PC-3 (cell line): ENCODE data around the gene B4GALT7. TPM values are rescaled to one million over a fixed set of nuclear protein-coding genes. Genes with fewer than 3 reads are reported as not detected.
"Not testable (repeated sequence)": the region's sequence is repeated elsewhere in the genome, so short reads cannot be mapped to it uniquely, and the experiment has no call there.

Experiments
- ATAC-seq: fragments of 200-7000 bp; cut with Tn5 transposase; 2 replicates; pipeline ENCODE4 v1.9.1; 2020; ENCODE audit warnings: mild to moderate bottlenecking, moderate library complexity
- BruUV-seq: library from RNA; stranded (reverse); fragments of 400-500 nt; replicated peaks from 2 replicates; lab custom pipeline; 2021; lab: Mats Ljungman, UMichigan
- CTCF ChIA-PET: fragments of 300-600 bp; sonication (Branson Sonifier 250); formaldehyde crosslinking; loops from one replicate; lab custom pipeline; 2022; ENCODE audit warnings: antibody characterized with exemption; lab: Charles Lee
- POLR2A ChIA-PET: fragments of 300-600 bp; sonication (Branson Sonifier 250); formaldehyde crosslinking; loops from one replicate; lab custom pipeline; 2022; ENCODE audit warnings: antibody characterized with exemption; ENCODE audit not compliant: unreplicated experiment; lab: Charles Lee
- DNase-seq: peaks from one replicate; pipeline ENCODE4 v3.0.0-alpha.2; 2015
- H2AFZ ChIP-seq: fragments of 300-600 bp; sonication (generic); 2 replicates; pipeline ENCODE4 v1.6.0; 2016; ENCODE audit warnings: antibody characterized with exemption, low read length
- H3F3A ChIP-seq: fragments of 300-600 bp; sonication (generic); one replicate; pipeline ENCODE4 v1.6.0; 2017; ENCODE audit warnings: antibody characterized with exemption, low read length, control low read depth, mild to moderate bottlenecking; ENCODE audit not compliant: unreplicated experiment
- H3K27ac ChIP-seq: fragments of 300-600 bp; sonication (generic); 2 replicates; pipeline ENCODE4 v1.5.1; 2016; ENCODE audit warnings: mild to moderate bottlenecking, low read length
- H3K27me3 ChIP-seq: fragments of 300-600 bp; sonication (generic); 2 replicates; pipeline ENCODE4 v1.6.1; 2016; ENCODE audit warnings: low read length, mixed read lengths
- H3K36me3 ChIP-seq: fragments of 300-600 bp; sonication (generic); 2 replicates; pipeline ENCODE4 v1.6.1; 2016; ENCODE audit warnings: low read depth, mixed run types, low read length, mixed read lengths
- H3K4me1 ChIP-seq: fragments of 300-600 bp; sonication (generic); 2 replicates; pipeline ENCODE4 v1.5.1; 2016; ENCODE audit warnings: low read length; ENCODE audit not compliant: insufficient read depth
- H3K4me2 ChIP-seq: fragments of 300-600 bp; sonication (generic); 2 replicates; pipeline ENCODE4 v1.6.0; 2016; ENCODE audit warnings: low read length
- H3K4me3 ChIP-seq: fragments of 300-600 bp; sonication (generic); 2 replicates; pipeline ENCODE4 v1.5.1; 2016; ENCODE audit warnings: mild to moderate bottlenecking, low read length, mixed read lengths
- H3K79me2 ChIP-seq: fragments of 300-600 bp; sonication (generic); 2 replicates; pipeline ENCODE4 v1.6.1; 2017; ENCODE audit warnings: low read length, mixed read lengths
- H3K9ac ChIP-seq: fragments of 300-600 bp; sonication (generic); 2 replicates; pipeline ENCODE4 v1.6.0; 2016; ENCODE audit warnings: mild to moderate bottlenecking, low read length
- H3K9me2 ChIP-seq: fragments of 300-600 bp; sonication (generic); replicated peaks from 2 replicates; pipeline ENCODE4 v1.6.1; 2016; ENCODE audit warnings: mixed run types, low read length, mixed read lengths
- H3K9me3 ChIP-seq: fragments of 300-600 bp; sonication (generic); 2 replicates; pipeline ENCODE4 v1.6.1; 2016; ENCODE audit warnings: low read length, mixed read lengths
- H4K20me1 ChIP-seq: fragments of 300-600 bp; sonication (generic); 2 replicates; pipeline ENCODE4 v1.6.1; 2016; ENCODE audit warnings: low read length, mixed read lengths
- EZH2 ChIP-seq: fragments of 300-600 bp; sonication (generic); IDR thresholded peaks from one replicate; pipeline ENCODE4 v1.6.1; 2017; ENCODE audit warnings: antibody characterized with exemption, mild to moderate bottlenecking, low read length; ENCODE audit not compliant: unreplicated experiment
- EZH2phosphoT487 ChIP-seq: fragments of 300-600 bp; sonication (generic); IDR thresholded peaks from 2 replicates; pipeline ENCODE4 v1.6.1; 2018; ENCODE audit warnings: mild to moderate bottlenecking, antibody characterized with exemption, low read length, borderline replicate concordance
- intact Hi-C: fragments of 100-400 bp; cut with micrococcal nuclease; formaldehyde crosslinking; loops from 2 replicates; pipeline ENCODE4 v1.9.0; 2023
- total RNA-seq: library from RNA; depleted of rRNA; stranded (reverse); fragments of >200 nt; gene quantifications from 2 replicates; pipeline ENCODE4 v1.2.3, GENCODE V29; 2014
- TF ChIP-seq, protein P1 (sequence below): fragments of 300-600 bp; sonication (generic); conservative IDR thresholded peaks from 2 replicates; pipeline ENCODE4 v1.5.1; 2017; ENCODE audit warnings: antibody characterized with exemption, low read depth, mild to moderate bottlenecking, low read length

Gene B4GALT7
- total RNA-seq, 1 experiment from 2014 or later = 33.8 TPM

DNA sequence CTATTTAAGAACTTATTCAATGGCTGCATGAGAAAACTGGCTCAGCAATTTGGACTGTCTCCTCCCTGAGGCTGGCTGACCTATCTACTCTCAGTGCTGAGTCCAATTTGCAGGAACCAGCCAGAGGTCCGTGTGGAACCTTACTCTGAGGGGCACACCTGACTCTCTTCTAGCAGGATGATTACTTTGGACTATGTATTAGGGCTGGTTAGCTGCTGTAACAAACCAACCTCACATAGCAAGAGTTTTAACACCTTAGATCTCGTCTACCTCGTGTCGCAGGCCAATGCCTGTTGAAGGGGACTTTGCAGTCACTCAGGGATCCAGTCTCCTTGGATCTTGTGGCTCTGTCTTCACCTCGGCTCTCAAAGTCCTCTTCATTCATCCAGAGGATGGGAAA is 42.1 kb upstream of the B4GALT7 start:
- BruUV-seq = no TSS peak
- H3K27ac ChIP-seq = no peak overlapping the region

DNA sequence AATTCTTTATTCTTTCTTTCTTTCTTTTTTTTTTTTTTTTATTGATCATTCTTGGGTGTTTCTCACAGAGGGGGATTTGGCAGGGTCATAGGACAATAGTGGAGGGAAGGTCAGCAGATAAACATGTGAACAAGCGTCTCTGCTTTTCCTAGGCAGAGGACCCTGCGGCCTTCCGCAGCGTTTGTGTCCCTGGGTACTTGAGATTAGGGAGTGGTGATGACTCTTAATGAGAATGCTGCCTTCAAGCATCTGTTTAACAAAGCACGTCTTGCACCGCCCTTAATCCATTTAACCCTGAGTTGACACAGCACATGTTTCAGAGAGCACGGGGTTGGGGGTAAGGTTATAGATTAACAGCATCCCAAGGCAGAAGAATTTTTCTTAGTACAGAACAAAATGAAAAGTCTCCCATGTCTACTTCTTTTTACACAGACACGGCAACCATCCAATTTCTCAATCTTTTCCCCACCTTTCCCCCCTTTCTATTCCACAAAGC is 40.4 kb upstream of the B4GALT7 start:
- H3K9me3 ChIP-seq, H3K4me2 ChIP-seq, H3K9me2 ChIP-seq, H2AFZ ChIP-seq, H3K36me3 ChIP-seq, H4K20me1 ChIP-seq, H3K4me3 ChIP-seq, H3K9ac ChIP-seq, H3K79me2 ChIP-seq, H3K27ac ChIP-seq, intact Hi-C loops, POLR2A ChIA-PET, BruUV-seq, H3K27me3 ChIP-seq, ATAC-seq, H3F3A ChIP-seq, H3K4me1 ChIP-seq, DNase-seq, CTCF ChIA-PET: not testable (repeated sequence)

More for the DNA sequence above, 42.1 kb upstream of the B4GALT7 start:
- Histone ChIP-seq H2AFZ (no peak overlapping the region), H4K20me1 (peaks cover 2% of the 10 kb centered on the region; the same call in 1 of the 2 replicates), H3K9me2 (no peaks in the 10 kb centered on the region), H3K9ac (no peak overlapping the region), H3K36me3 (no peaks in the 10 kb centered on the region), H3K4me2 (no peak overlapping the region), H3K4me1 (peaks cover 12% of the 10 kb centered on the region), H3K4me3 (no peak overlapping the region), H3K9me3 (no peaks in the 10 kb centered on the region), H3K27me3 (no peaks in the 10 kb centered on the region), H3K79me2 (peaks cover 18% of the 10 kb centered on the region), H3F3A (no peaks in the 10 kb centered on the region)
- CTCF ChIA-PET = no interaction called here
- no peak for ATAC-seq
- POLR2A ChIA-PET = no interaction called here
- no peak for TF ChIP-seq EZH2phosphoT487
- no peak for TF ChIP-seq EZH2
- intact Hi-C loops = no loop called here
- no peak for DNase-seq

DNA sequence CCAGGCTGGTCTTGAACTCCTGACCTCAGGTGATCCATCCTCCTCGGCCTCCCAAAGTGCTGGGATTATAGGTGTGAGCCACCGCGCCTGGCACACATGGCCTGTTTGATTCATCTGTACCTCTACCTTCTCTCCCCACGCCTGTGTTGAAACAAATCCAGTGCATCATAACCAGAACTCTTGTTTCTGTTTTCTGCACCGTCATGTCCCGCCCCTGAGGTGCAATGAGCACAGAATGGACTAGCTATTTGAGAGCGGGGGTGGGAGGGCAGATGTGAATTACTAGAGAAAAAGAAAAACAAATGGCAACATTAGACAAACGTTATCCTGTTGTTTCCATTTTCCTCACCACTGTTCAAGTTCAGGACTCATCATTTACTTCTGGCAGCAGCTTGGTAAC is 34.9 kb upstream of the B4GALT7 start:
- ATAC-seq (no peak), DNase-seq (no peak)
- no peaks in the 10 kb centered on the region for H3K36me3 ChIP-seq
- H3K9me3 ChIP-seq = no peaks in the 10 kb centered on the region
- ChIA-PET CTCF (no interaction called here), POLR2A (no interaction called here)
- no peaks in the 10 kb centered on the region for H3K4me1 ChIP-seq
- no peak overlapping the region for H3K9ac ChIP-seq
- intact Hi-C loops = no loop called here
- H3K27me3 ChIP-seq = no peaks in the 10 kb centered on the region
- H3K27ac ChIP-seq = no peak overlapping the region
- H2AFZ ChIP-seq = no peak overlapping the region
- no peaks in the 10 kb centered on the region for H3K9me2 ChIP-seq
- BruUV-seq = no TSS peak
- H3F3A ChIP-seq = no peaks in the 10 kb centered on the region
- no peaks in the 10 kb centered on the region for H3K79me2 ChIP-seq
- H3K4me3 ChIP-seq = no peak overlapping the region
- H3K4me2 ChIP-seq = no peak overlapping the region
- TF ChIP-seq EZH2 (no peak), EZH2phosphoT487 (no peak)
- TF ChIP-seq, protein P1, sequence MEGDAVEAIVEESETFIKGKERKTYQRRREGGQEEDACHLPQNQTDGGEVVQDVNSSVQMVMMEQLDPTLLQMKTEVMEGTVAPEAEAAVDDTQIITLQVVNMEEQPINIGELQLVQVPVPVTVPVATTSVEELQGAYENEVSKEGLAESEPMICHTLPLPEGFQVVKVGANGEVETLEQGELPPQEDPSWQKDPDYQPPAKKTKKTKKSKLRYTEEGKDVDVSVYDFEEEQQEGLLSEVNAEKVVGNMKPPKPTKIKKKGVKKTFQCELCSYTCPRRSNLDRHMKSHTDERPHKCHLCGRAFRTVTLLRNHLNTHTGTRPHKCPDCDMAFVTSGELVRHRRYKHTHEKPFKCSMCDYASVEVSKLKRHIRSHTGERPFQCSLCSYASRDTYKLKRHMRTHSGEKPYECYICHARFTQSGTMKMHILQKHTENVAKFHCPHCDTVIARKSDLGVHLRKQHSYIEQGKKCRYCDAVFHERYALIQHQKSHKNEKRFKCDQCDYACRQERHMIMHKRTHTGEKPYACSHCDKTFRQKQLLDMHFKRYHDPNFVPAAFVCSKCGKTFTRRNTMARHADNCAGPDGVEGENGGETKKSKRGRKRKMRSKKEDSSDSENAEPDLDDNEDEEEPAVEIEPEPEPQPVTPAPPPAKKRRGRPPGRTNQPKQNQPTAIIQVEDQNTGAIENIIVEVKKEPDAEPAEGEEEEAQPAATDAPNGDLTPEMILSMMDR = no peak
- H4K20me1 ChIP-seq = no peaks in the 10 kb centered on the region

DNA sequence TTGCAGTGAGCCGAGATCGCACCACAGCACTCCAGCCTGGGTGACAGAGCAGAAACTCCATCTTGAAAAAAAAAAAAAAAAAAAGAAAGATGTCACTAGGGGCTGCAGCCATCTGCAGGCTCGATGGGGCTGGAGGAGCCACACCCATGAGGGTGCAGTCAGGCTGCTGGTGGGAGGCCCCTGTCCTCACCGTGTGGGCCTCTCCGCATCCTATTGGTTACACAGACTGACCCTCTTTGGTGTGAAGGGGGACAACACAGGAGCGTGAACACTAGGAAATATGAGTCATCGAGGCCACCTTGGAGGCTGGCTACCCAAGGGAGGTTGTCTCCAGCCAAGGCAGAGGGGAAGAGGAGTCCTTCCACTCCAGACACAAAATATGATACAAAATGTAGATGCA is 31.6 kb upstream of the B4GALT7 start:
- no peaks in the 10 kb centered on the region for H3K27me3 ChIP-seq
- no peak overlapping the region for H2AFZ ChIP-seq
- H3K4me3 ChIP-seq = no peak overlapping the region
- ChIA-PET CTCF (no interaction called here), POLR2A (no interaction called here)
- DNase-seq = no peak
- no peak overlapping the region for H3K27ac ChIP-seq
- no peaks in the 10 kb centered on the region for H3F3A ChIP-seq
- H3K9ac ChIP-seq = no peak overlapping the region
- H3K36me3 ChIP-seq = no peaks in the 10 kb centered on the region
- no peak overlapping the region for H3K4me2 ChIP-seq
- intact Hi-C loops = no loop called here
- no TSS peak for BruUV-seq
- H3K9me2 ChIP-seq = no peaks in the 10 kb centered on the region
- no peaks in the 10 kb centered on the region for H4K20me1 ChIP-seq
- H3K4me1 ChIP-seq = no peaks in the 10 kb centered on the region
- no peaks in the 10 kb centered on the region for H3K9me3 ChIP-seq
- TF ChIP-seq, protein P1 = no peak
- no peak for TF ChIP-seq EZH2phosphoT487
- TF ChIP-seq EZH2 = no peak
- no peaks in the 10 kb centered on the region for H3K79me2 ChIP-seq
- ATAC-seq = no peak
